Smooth muscle cell (in vitro differentiated cells): ENCODE data around the gene POMT1. TPM values are rescaled to one million over a fixed set of nuclear protein-coding genes. Genes with fewer than 3 reads are reported as not detected.

ENCODE experiments used
- DNase-seq: peaks from one replicate; lab custom pipeline; 2025; ENCODE audit not compliant: unreplicated experiment; lab: John Stamatoyannopoulos, UW
- H2AFZ ChIP-seq: fragments of 200-600 bp; sonication (generic); 2 replicates; pipeline ENCODE4 v1.6.0; 2016; ENCODE audit warnings: antibody characterized with exemption, low read depth, mild to moderate bottlenecking
- H3F3A ChIP-seq: fragments of 200-600 bp; sonication (generic); 2 replicates; pipeline ENCODE4 v1.6.0; 2017; ENCODE audit warnings: antibody characterized with exemption, low read depth
- H3K27ac ChIP-seq: fragments of 200-600 bp; sonication (generic); 2 replicates; pipeline ENCODE4 v1.5.1; 2016; ENCODE audit warnings: low read depth, mild to moderate bottlenecking
- H3K27me3 ChIP-seq: fragments of 200-600 bp; sonication (generic); 2 replicates; pipeline ENCODE4 v1.6.1; 2016; ENCODE audit warnings: low read depth, mild to moderate bottlenecking
- H3K36me3 ChIP-seq: fragments of 200-600 bp; sonication (generic); 2 replicates; pipeline ENCODE4 v1.5.1; 2016; ENCODE audit warnings: low read depth
- H3K4me1 ChIP-seq: fragments of 200-600 bp; sonication (generic); 2 replicates; pipeline ENCODE4 v1.5.1; 2016; ENCODE audit warnings: low read depth
- H3K4me2 ChIP-seq: fragments of 200-600 bp; sonication (generic); 2 replicates; pipeline ENCODE4 v1.6.0; 2016; ENCODE audit warnings: mild to moderate bottlenecking
- H3K4me3 ChIP-seq: fragments of 200-600 bp; sonication (generic); 2 replicates; pipeline ENCODE4 v1.5.1; 2016; ENCODE audit warnings: mild to moderate bottlenecking
- H3K79me2 ChIP-seq: fragments of 200-600 bp; sonication (generic); 2 replicates; pipeline ENCODE4 v1.6.0; 2016; ENCODE audit warnings: low read depth, mild to moderate bottlenecking
- H3K9ac ChIP-seq: fragments of 200-600 bp; sonication (generic); 2 replicates; pipeline ENCODE4 v1.6.0; 2016; ENCODE audit warnings: low read depth
- H3K9me3 ChIP-seq: fragments of 200-600 bp; sonication (generic); replicated peaks from 2 replicates; pipeline ENCODE4 v1.5.1; 2016; ENCODE audit warnings: low read depth
- H4K20me1 ChIP-seq: fragments of 200-600 bp; sonication (generic); 2 replicates; pipeline ENCODE4 v1.6.0; 2016; ENCODE audit warnings: low read depth
- CTCF ChIP-seq: fragments of 200-600 bp; sonication (generic); IDR thresholded peaks from 2 replicates; pipeline ENCODE4 v1.5.1; 2017; ENCODE audit warnings: borderline replicate concordance, mild to moderate bottlenecking, antibody characterized with exemption; ENCODE audit not compliant: insufficient read depth, poor library complexity, severe bottlenecking
- WGBS: methylation state at CpG from one replicate; pipeline ENCODE4 v1.1.7; 2016; ENCODE audit warnings: low lambda C conversion rate; 5-methylcytosine and 5-hydroxymethylcytosine counted together
- polyA plus RNA-seq: library from polyadenylated mRNA; unstranded; fragments of >200 nt; fragmentation: Nextera tagmentation; extraction: Ambion mirVana; gene quantifications from 2 replicates; pipeline ENCODE4 v1.2.1, GENCODE V29; 2016
- small RNA-seq: library from RNA; depleted of rRNA; stranded (forward); fragments of <200 nt; gene quantifications from one replicate; pipeline ENCODE3, GENCODE V24; 2014
- total RNA-seq: library from RNA; depleted of rRNA; stranded (reverse); fragments of >200 nt; gene quantifications from 2 replicates; pipeline ENCODE4 v1.2.3, GENCODE V29; 2014

Gene POMT1
- total and polyA plus RNA-seq, 2 experiments from 2014 or later = 11.8 to 15.2 TPM

- Histone ChIP-seq H3K9ac (no peak overlapping the region), H3K36me3 (no peaks in the 10 kb centered on the region), H3K4me2 (no peak overlapping the region), H3F3A (no peaks in the 10 kb centered on the region), H3K4me3 (no peak overlapping the region), H3K27ac (no peak overlapping the region), H3K9me3 (no peaks in the 10 kb centered on the region), H4K20me1 (no peaks in the 10 kb centered on the region), H3K4me1 (no peaks in the 10 kb centered on the region), H3K27me3 (no peaks in the 10 kb centered on the region), H3K79me2 (no peaks in the 10 kb centered on the region), H2AFZ (no peak overlapping the region)
- WGBS = 98% methylated on average over 6 of the region's 8 CpGs
- DNase-seq = no peak
- no peak for TF ChIP-seq CTCF
Measured at GRCh38 chr9:131567910-131568309, 65.2 kb downstream of the POMT1 start.

Small RNAs within 50 kb of the gene (small RNA-seq; reads per million reads assigned to genes)
- gene SNORD62A = 0.79 reads per million, percentile 26 among the genes with 10 or more reads in this experiment
- 1.7 reads per million, percentile 41 among the genes with 10 or more reads in this experiment for gene SNORD62B

Other genes starting within 250 kb of the POMT1 start
- 3.6 and 5.5 TPM in 2 replicates for gene FAM78A, start 226.4 kb upstream of the POMT1 start, total RNA-seq
- 3.3 and 4.2 TPM in 2 replicates for gene FAM78A, start 226.4 kb upstream of the POMT1 start, polyA plus RNA-seq
- 0.94 and 4.2 TPM in 2 replicates for gene PLPP7, start 213.2 kb upstream of the POMT1 start, total RNA-seq
- 0.70 and 3.3 TPM in 2 replicates for gene PLPP7, start 213.2 kb upstream of the POMT1 start, polyA plus RNA-seq
- gene PRRC2B, start 108.8 kb upstream of the POMT1 start, total RNA-seq = 73.5 and 97.2 TPM in 2 replicates
- 38.6 and 53.7 TPM in 2 replicates for gene PRRC2B, start 108.8 kb upstream of the POMT1 start, polyA plus RNA-seq
- 9.7 and 13.6 TPM in 2 replicates for gene UCK1, start 28.3 kb downstream of the POMT1 start, total RNA-seq
- gene UCK1, start 28.3 kb downstream of the POMT1 start, polyA plus RNA-seq = 18.7 and 20.2 TPM in 2 replicates
- gene PRRT1B, start 42.6 kb downstream of the POMT1 start, total RNA-seq = not detected in 2 replicates
- not detected in 2 replicates for gene PRRT1B, start 42.6 kb downstream of the POMT1 start, polyA plus RNA-seq
- 15.3 and 17.8 TPM in 2 replicates for gene RAPGEF1, start 237.2 kb downstream of the POMT1 start, total RNA-seq
- 16.4 and 21.8 TPM in 2 replicates for gene RAPGEF1, start 237.2 kb downstream of the POMT1 start, polyA plus RNA-seq